GM18519 (cell line): ENCODE results near the gene CDCA7L.
"Not testable (repeated sequence)": the region's sequence is repeated elsewhere in the genome, so short reads cannot be mapped to it uniquely, and the experiment has no call there.

Experiments used
- ATAC-seq: cut with Tn5 transposase; IDR thresholded peaks from one replicate; pipeline ENCODE4 v1.9.1; 2021; ENCODE audit warnings: mild to moderate bottlenecking, moderate library complexity; ENCODE audit not compliant: unreplicated experiment, low FRiP score

The CDCA7L gene

GRCh38 chr7:21946222-21946709 lies 567 bp upstream of the CDCA7L start:
- no peak for ATAC-seq

- ATAC-seq = no peak
These were observed 864 bp downstream of the CDCA7L start for GRCh38 chr7:21944616-21945453.

- no peak for ATAC-seq
These were observed 2.3 kb downstream of the CDCA7L start for GRCh38 chr7:21943436-21943835.

GRCh38 chr7:21942955-21943354 lies 2.7 kb downstream of the CDCA7L start:
- no peak for ATAC-seq

- ATAC-seq = no peak
These were observed 4.0 kb downstream of the CDCA7L start for GRCh38 chr7:21941611-21942141.

GRCh38 chr7:21939858-21940372 lies 5.8 kb downstream of the CDCA7L start:
- ATAC-seq = no peak

GRCh38 chr7:21939136-21939857 lies 6.4 kb downstream of the CDCA7L start:
- peak; percentile 77 for ATAC-seq

GRCh38 chr7:21938463-21938862 lies 7.2 kb downstream of the CDCA7L start:
- no peak for ATAC-seq

- no peak for ATAC-seq
These were observed 10.9 kb downstream of the CDCA7L start for GRCh38 chr7:21934808-21935207.

GRCh38 chr7:21933293-21933692 lies 12.4 kb downstream of the CDCA7L start:
- ATAC-seq = not testable (repeated sequence)

GRCh38 chr7:21927693-21928092 lies 18.0 kb downstream of the CDCA7L start:
- ATAC-seq = no peak

GRCh38 chr7:21926448-21926847 lies 19.3 kb downstream of the CDCA7L start:
- no peak for ATAC-seq

GRCh38 chr7:21923658-21924057 lies 22.0 kb downstream of the CDCA7L start:
- no peak for ATAC-seq

- ATAC-seq = no peak
These were observed 23.1 kb downstream of the CDCA7L start for GRCh38 chr7:21922605-21923004.

GRCh38 chr7:21920936-21921335 lies 24.8 kb downstream of the CDCA7L start:
- ATAC-seq = no peak

- ATAC-seq = no peak
These were observed 27.5 kb downstream of the CDCA7L start for GRCh38 chr7:21918216-21918615.

GRCh38 chr7:21916629-21917028 lies 29.1 kb downstream of the CDCA7L start:
- ATAC-seq = no peak

GRCh38 chr7:21916176-21916575 lies 29.5 kb downstream of the CDCA7L start:
- ATAC-seq = no peak

- ATAC-seq = no peak
These were observed 30.6 kb downstream of the CDCA7L start for GRCh38 chr7:21915140-21915539.

GRCh38 chr7:21914671-21915070 lies 31.0 kb downstream of the CDCA7L start:
- ATAC-seq = no peak
